Testis (tissue), 3 donors: Measurements from ENCODE around the gene NKAIN2. TPM values are rescaled to one million over a fixed set of nuclear protein-coding genes. Genes with fewer than 3 reads are reported as not detected.

Experiments
- DNase-seq: peaks from one replicate; pipeline ENCODE4 v3.0.0-alpha.2; 2019
- H3K27ac ChIP-seq, 2 donors: fragments of 200-600 bp; sonication (generic); one replicate each; pipeline ENCODE4 v1.5.1; 2019
- H3K27me3 ChIP-seq: fragments of 200-600 bp; sonication (generic); one replicate; pipeline ENCODE4 v1.5.1; 2019
- H3K36me3 ChIP-seq: fragments of 200-600 bp; sonication (generic); one replicate; pipeline ENCODE4 v1.5.1; 2017; ENCODE audit warnings: low read depth; ENCODE audit errors: missing control alignments
- H3K4me1 ChIP-seq: fragments of 200-600 bp; sonication (generic); one replicate; pipeline ENCODE4 v1.5.1; 2019
- H3K4me3 ChIP-seq, 2 donors: fragments of 200-600 bp; sonication (generic); one replicate each; pipeline ENCODE4 v1.5.1; 2017 to 2019
- H3K9me3 ChIP-seq: fragments of 200-600 bp; sonication (generic); one replicate; pipeline ENCODE4 v1.5.1; 2017
- POLR2A ChIP-seq: fragments of 450-650 bp; IDR thresholded peaks from one replicate; pipeline ENCODE4 v1.6.1; 2017; ENCODE audit warnings: antibody characterized with exemption, mild to moderate bottlenecking, moderate library complexity
- WGBS, 2 donors: methylation state at CpG; one replicate each; pipeline ENCODE4 v1.1.5; 2018; 5-methylcytosine and 5-hydroxymethylcytosine counted together
- intact Hi-C: fragments of 100-400 bp; cut with DNase I; formaldehyde crosslinking; loops from one replicate; pipeline ENCODE4 v1.15.1; 2023; ENCODE audit warnings: low total_unique reads
- polyA plus RNA-seq: library from polyadenylated mRNA; stranded (reverse); fragments of 350-450 nt; fragmentation: Illumina TruSeq; extraction: RNeasy Lipid Tissue Mini Kit (QIAGEN cat#74804); gene quantifications from one replicate; pipeline ENCODE4 v1.2.3, GENCODE V29; 2014; ENCODE audit warnings: low read depth, low replicate concordance; ENCODE audit not compliant: insufficient read depth
- total RNA-seq, 2 donors: library from RNA; depleted of rRNA; stranded (reverse); fragments of >200 nt; gene quantifications; one replicate each; pipeline ENCODE4 v1.2.3, GENCODE V29; 2016
- TF ChIP-seq, protein P1 (sequence below), 3 experiments: fragments of 450-650 bp in 2 of 3; fragments of 200-600 bp in 1 of 3; sonication (generic) in 1 of 3; IDR thresholded peaks; one replicate each; pipeline ENCODE4 v1.5.1; 2016 to 2019; ENCODE audit warnings: antibody characterized with exemption in 3 of 3, mild to moderate bottlenecking in 2 of 3, moderate library complexity in 1 of 3

Gene NKAIN2
- total and polyA plus RNA-seq, 3 donors from 2014 or later = 0.56 to 1.1 (median 0.71) TPM

DNA sequence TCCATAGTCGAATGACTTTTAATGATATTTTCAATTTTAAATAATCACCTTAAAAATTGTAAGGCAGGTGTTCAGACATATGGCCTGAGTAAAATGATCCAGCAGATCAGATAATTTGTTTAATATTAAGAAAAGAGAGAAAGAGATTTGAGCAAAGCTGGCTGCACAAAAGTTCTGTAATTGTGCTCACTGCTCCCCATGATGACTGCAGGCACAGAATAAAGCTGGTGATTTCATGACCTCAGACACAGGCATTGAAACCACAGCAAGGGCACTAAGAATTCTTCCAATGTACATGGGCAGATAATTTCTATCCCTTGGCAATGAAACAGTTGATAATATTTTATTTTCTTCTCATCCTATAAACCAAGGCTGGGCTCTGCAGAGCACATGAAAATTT, 553.1 kb downstream of the NKAIN2 start:
- H3K27me3 ChIP-seq = no peaks in the 10 kb centered on the region
- H3K4me1 ChIP-seq = no peaks in the 10 kb centered on the region
- no peaks in the 10 kb centered on the region for H3K9me3 ChIP-seq
- no peak overlapping the region for H3K27ac ChIP-seq
- intact Hi-C loops = no loop called here
- 84 to 93% methylated on average over 1 of the region's 1 CpG for WGBS, 2 donors
- no peaks in the 10 kb centered on the region for H3K36me3 ChIP-seq
- DNase-seq = no peak
- TF ChIP-seq, protein P1, sequence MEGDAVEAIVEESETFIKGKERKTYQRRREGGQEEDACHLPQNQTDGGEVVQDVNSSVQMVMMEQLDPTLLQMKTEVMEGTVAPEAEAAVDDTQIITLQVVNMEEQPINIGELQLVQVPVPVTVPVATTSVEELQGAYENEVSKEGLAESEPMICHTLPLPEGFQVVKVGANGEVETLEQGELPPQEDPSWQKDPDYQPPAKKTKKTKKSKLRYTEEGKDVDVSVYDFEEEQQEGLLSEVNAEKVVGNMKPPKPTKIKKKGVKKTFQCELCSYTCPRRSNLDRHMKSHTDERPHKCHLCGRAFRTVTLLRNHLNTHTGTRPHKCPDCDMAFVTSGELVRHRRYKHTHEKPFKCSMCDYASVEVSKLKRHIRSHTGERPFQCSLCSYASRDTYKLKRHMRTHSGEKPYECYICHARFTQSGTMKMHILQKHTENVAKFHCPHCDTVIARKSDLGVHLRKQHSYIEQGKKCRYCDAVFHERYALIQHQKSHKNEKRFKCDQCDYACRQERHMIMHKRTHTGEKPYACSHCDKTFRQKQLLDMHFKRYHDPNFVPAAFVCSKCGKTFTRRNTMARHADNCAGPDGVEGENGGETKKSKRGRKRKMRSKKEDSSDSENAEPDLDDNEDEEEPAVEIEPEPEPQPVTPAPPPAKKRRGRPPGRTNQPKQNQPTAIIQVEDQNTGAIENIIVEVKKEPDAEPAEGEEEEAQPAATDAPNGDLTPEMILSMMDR (IDR thresholded peaks at IDR 0.05) = no peak
- TF ChIP-seq POLR2A = no peak
- H3K4me3 ChIP-seq = no peak overlapping the region

DNA sequence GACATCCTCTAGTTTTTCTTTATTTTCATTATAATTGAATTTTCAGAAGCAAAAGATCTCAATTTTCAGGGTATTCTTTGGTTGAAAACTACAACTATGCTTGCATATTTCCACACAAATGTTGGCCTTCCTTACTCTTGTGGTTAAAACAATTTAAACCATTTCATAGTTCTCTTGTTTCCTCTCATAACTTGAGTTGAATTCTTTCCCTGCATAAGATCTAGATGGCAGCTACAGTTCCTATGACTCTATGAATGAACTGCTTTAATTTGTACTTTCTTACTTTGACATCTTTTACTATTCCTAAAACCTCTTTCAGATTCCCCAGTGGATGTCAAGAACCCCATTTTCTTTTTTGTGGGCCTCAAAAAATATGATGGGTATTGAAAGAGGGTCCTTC, 564.5 kb downstream of the NKAIN2 start:
- DNase-seq = no peak
- no peak overlapping the region for H3K4me3 ChIP-seq
- H3K36me3 ChIP-seq = no peaks in the 10 kb centered on the region
- TF ChIP-seq POLR2A = no peak
- TF ChIP-seq, protein P1 (IDR thresholded peaks at IDR 0.05) = no peak
- no peaks in the 10 kb centered on the region for H3K4me1 ChIP-seq
- intact Hi-C loops = no loop called here
- H3K9me3 ChIP-seq = no peaks in the 10 kb centered on the region
- H3K27ac ChIP-seq = no peak overlapping the region
- no peaks in the 10 kb centered on the region for H3K27me3 ChIP-seq

DNA sequence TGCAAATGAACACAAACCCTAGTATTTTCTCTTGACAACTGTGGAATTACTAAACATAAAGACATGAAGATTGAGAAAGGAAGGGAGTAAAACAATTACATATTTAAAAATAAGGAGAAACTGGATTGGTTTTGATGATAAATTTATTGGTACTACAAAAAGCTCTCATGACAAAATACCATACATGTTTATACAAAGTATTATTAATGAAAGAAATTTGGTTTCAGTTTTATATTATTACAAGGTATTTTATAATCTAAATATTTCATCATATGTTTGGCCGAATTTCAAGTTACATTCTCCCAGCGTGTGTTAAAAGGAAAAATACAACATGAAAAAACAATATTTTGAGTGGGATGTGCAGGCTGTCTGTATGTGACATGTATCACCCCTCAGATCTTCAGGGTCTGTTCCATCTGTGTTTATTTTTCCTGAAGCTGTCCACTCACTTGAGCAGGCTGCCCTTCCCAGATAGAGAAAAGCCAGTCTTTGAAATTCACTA, 568.4 kb downstream of the NKAIN2 start:
- no peak overlapping the region for H3K4me3 ChIP-seq
- intact Hi-C loops = no loop called here
- H3K36me3 ChIP-seq = no peaks in the 10 kb centered on the region
- TF ChIP-seq, protein P1 (IDR thresholded peaks at IDR 0.05) = no peak
- no peak for TF ChIP-seq POLR2A
- no peaks in the 10 kb centered on the region for H3K4me1 ChIP-seq
- no peaks in the 10 kb centered on the region for H3K9me3 ChIP-seq
- DNase-seq = no peak
- no peak overlapping the region for H3K27ac ChIP-seq
- no peaks in the 10 kb centered on the region for H3K27me3 ChIP-seq
- 48 to 51% methylated on average over 2 of the region's 2 CpGs for WGBS, 2 donors

DNA sequence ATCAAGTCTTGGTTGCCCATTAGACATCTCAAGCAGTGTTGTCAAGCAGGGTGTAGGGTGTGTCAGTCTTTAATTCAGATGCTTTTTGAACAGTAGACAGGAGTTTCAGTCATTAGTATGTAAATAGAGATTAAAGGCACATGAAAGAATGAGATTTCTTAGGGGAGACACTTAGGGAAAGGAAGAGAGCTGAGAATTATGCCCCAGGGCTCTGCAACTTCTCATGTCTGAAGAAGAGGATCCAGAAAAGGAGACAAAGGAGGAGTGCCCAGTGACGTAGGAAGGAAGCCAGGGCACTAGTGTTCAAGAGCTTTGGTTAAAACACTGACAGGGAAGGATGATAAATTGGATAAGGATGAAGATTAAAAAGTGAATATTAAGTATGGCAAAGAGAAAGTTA, 569.7 kb downstream of the NKAIN2 start:
- Histone ChIP-seq H3K4me3 (no peak overlapping the region), H3K4me1 (no peaks in the 10 kb centered on the region), H3K27ac (no peak overlapping the region), H3K27me3 (no peaks in the 10 kb centered on the region), H3K9me3 (no peaks in the 10 kb centered on the region), H3K36me3 (no peaks in the 10 kb centered on the region)
- WGBS, 2 donors = 52 to 57% methylated on average over 1 of the region's 1 CpG
- DNase-seq = no peak
- no peak for TF ChIP-seq POLR2A
- TF ChIP-seq, protein P1 (IDR thresholded peaks at IDR 0.05) = no peak
- intact Hi-C loops = no loop called here

DNA sequence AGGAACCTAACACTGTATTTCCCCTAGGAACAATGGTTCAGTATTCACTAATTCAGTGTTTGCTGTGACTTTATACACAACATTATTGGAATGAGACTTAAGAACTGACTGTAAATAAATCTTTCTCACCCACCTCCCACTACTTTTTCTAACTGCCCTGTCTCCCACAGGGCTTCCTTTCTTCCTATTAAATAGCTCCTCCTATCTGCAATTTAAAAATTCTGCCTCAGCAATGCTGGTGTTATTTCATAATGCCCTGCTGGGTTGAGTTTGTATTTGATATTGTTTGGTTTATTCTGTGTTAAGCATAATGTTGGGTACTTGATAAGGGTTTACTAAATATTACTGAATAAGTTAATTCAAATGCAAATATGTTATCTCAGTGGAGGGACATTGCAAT, 585.5 kb downstream of the NKAIN2 start:
- TF ChIP-seq, protein P1 (IDR thresholded peaks at IDR 0.05) = no peak
- TF ChIP-seq POLR2A = no peak
- Histone ChIP-seq H3K27me3 (no peaks in the 10 kb centered on the region), H3K4me3 (no peak overlapping the region), H3K27ac (no peak overlapping the region), H3K36me3 (no peaks in the 10 kb centered on the region), H3K4me1 (no peaks in the 10 kb centered on the region), H3K9me3 (no peaks in the 10 kb centered on the region)
- DNase-seq = no peak
- intact Hi-C loops = no loop called here
